Omental fat pad (tissue), 4 donors: ENCODE measurements around the gene FREY1. TPM values are rescaled to one million over a fixed set of nuclear protein-coding genes. Genes with fewer than 3 reads are reported as not detected.

Source experiments
- ATAC-seq: fragments of 150-250 bp; one replicate; pipeline ENCODE4 v1.9.1; 2016; ENCODE audit warnings: mild to moderate bottlenecking, moderate library complexity; ENCODE audit not compliant: low FRiP score
- DNase-seq: peaks from one replicate; pipeline ENCODE4 v3.0.0-alpha.2; 2019; ENCODE audit warnings: low spot score
- CTCF ChIP-seq, 3 donors: fragments of 450-650 bp; IDR thresholded peaks; one replicate each; pipeline ENCODE4 v1.5.1; 2016 to 2017; ENCODE audit warnings: antibody characterized with exemption in 3 of 3, mild to moderate bottlenecking in 3 of 3, moderate library complexity in 2 of 3
- total RNA-seq, 4 donors: library from RNA; depleted of rRNA; stranded (reverse); fragments of >200 nt; gene quantifications; one replicate each; pipeline ENCODE4 v1.1.0, GENCODE V29; 2016

FREY1 gene
- total RNA-seq, 4 donors from 2014 or later: 1.6 TPM; not detected in 3

GRCh38 chr11:45924927-45925326, 17.9 kb upstream of the FREY1 start:
- no peak for TF ChIP-seq CTCF (IDR thresholded peaks at IDR 0.05)
- no peak for ATAC-seq
- no peak for DNase-seq

GRCh38 chr11:45924036-45924915, 17.2 kb upstream of the FREY1 start:
- DNase-seq (no peak), ATAC-seq (no peak)
- no peak for TF ChIP-seq CTCF (IDR thresholded peaks at IDR 0.05)

- TF ChIP-seq CTCF (IDR thresholded peaks at IDR 0.05): no peak
- ATAC-seq: no peak
- DNase-seq: no peak
Measured at GRCh38 chr11:45922425-45923082, 15.5 kb upstream of the FREY1 start, which contains the start of gene LARGE2. Gene LARGE2, plus strand, starts transcription at chr11:45922656. Its CDS starts 227 bp downstream, at chr11:45922883.

GRCh38 chr11:45921561-45922424, 14.7 kb upstream of the FREY1 start:
- ATAC-seq (no peak), DNase-seq (no peak)
- no peak for TF ChIP-seq CTCF (IDR thresholded peaks at IDR 0.05)

- TF ChIP-seq CTCF (IDR thresholded peaks at IDR 0.05): no peak
- ATAC-seq (no peak), DNase-seq (peak; percentile 12)
Measured at GRCh38 chr11:45920531-45921477, 13.7 kb upstream of the FREY1 start.
